Kidney (tissue), 14 donors: ENCODE data around the gene TIGD3. TPM values are rescaled to one million over a fixed set of nuclear protein-coding genes. Genes with fewer than 3 reads are reported as not detected.
A peak's percentile ranks its signal among the peaks of the same experiment; 100 is the strongest.

Source experiments
- DNase-seq, 5 donors: peaks; one replicate each; pipeline ENCODE4 v3.0.0-alpha.2; 2013 to 2020
- FAIRE-seq: peaks from 2 replicates; lab custom pipeline; 2012; peaks lifted over from hg19 to GRCh38; lab: Jason Lieb, UNC
- H3K27ac ChIP-seq, 2 donors: one replicate each; pipeline ENCODE4 v1.7.0; 2013; ENCODE audit warnings: low read depth in 2 of 2, low read length in 2 of 2, inconsistent platforms in 1 of 2
- H3K27me3 ChIP-seq: one replicate; pipeline ENCODE4 v1.7.1; 2013; ENCODE audit warnings: low read length, inconsistent platforms; ENCODE audit not compliant: control insufficient read depth, insufficient read depth
- H3K36me3 ChIP-seq, 3 donors: one replicate each; pipeline versions ENCODE4 v1.7.0 to v1.7.1; 2013; ENCODE audit warnings: low read length in 3 of 3, control low read depth in 1 of 3, inconsistent platforms in 1 of 3; ENCODE audit not compliant: insufficient read depth in 3 of 3, control insufficient read depth in 2 of 3
- H3K4me1 ChIP-seq, 3 donors: one replicate each; pipeline versions ENCODE4 v1.7.0 to v1.7.1; 2013; ENCODE audit warnings: low read length in 3 of 3, inconsistent platforms in 1 of 3, low read depth in 1 of 3; ENCODE audit not compliant: control insufficient read depth in 2 of 3, insufficient read depth in 2 of 3
- H3K4me3 ChIP-seq, 3 donors: one replicate each; pipeline versions ENCODE4 v1.7.0 to v1.8.1; 2013; ENCODE audit warnings: low read length in 3 of 3, control low read depth in 1 of 3, inconsistent platforms in 1 of 3
- H3K9ac ChIP-seq, 3 donors: one replicate each; pipeline versions ENCODE4 v1.7.0 to v1.7.1; 2013; ENCODE audit warnings: low read length in 3 of 3, control low read depth in 1 of 3, inconsistent platforms in 1 of 3
- H3K9me3 ChIP-seq, 3 donors: one replicate each; pipeline versions ENCODE4 v1.7.0 to v1.7.1; 2013; ENCODE audit warnings: low read length in 3 of 3, control low read depth in 1 of 3, inconsistent platforms in 1 of 3; ENCODE audit not compliant: control insufficient read depth in 2 of 3, insufficient read depth in 1 of 3
- CTCF ChIP-seq: IDR thresholded peaks from 3 replicates; pipeline ENCODE4 v1.5.1; 2012; ENCODE audit warnings: mild to moderate bottlenecking, moderate library complexity, borderline replicate concordance; ENCODE audit not compliant: insufficient read depth; ENCODE audit errors: extremely low read depth
- intact Hi-C: fragments of 100-400 bp; cut with DNase I; formaldehyde crosslinking; loops from one replicate; pipeline ENCODE4 v1.11.1; 2022
- polyA plus RNA-seq: library from polyadenylated mRNA; stranded (reverse); fragments of 350-450 nt; fragmentation: Illumina TruSeq; extraction: RNeasy Lipid Tissue Mini Kit (QIAGEN cat#74804); gene quantifications from one replicate; pipeline ENCODE4 v1.2.3, GENCODE V29; 2014; ENCODE audit warnings: low read depth, low replicate concordance; ENCODE audit not compliant: insufficient read depth
- total RNA-seq: library from RNA; stranded (reverse); fragmentation: NEBNext Ultra II Directional; extraction: Animal tissue kit (Norgen Biotek cat#: 25700); gene quantifications from one replicate; pipeline ENCODE4 v1.2.1, GENCODE V29; 2021
- donor health status: control.
- donor health status: control.
- donor health status: control.
- donor health status: control.
- donor health status: control.
- donor health status: DM: yes; HTN: yes; CAD: no.
- donor health status: Normal renal cell carcinoma (clear cell type).

Gene TIGD3
- total and polyA plus RNA-seq, 2 donors from 2014 or later = 0.19 to 0.95 TPM

- no peaks in the 10 kb centered on the region for H3K27me3 ChIP-seq
- H3K9me3 ChIP-seq = no peaks in the 10 kb centered on the region
- FAIRE-seq (no peak), DNase-seq (peak in 1 of 5 donors; percentile 87)
- H3K27ac ChIP-seq = peak overlapping the region; percentile 94 to 100
- intact Hi-C loops = no loop called here
- peak overlapping the region; percentile 26 to 62 (median 42) for H3K4me3 ChIP-seq
- TF ChIP-seq CTCF = no peak
- peaks cover 0 to 73% (median 62%) of the 10 kb centered on the region in 3 donors for H3K4me1 ChIP-seq
- H3K36me3 ChIP-seq = no peaks in the 10 kb centered on the region
- H3K9ac ChIP-seq = peak overlapping the region in 2 of 3 donors; percentile 71 to 86
Measured at GRCh38 chr11:65381716-65382032, 27.1 kb downstream of the TIGD3 start.

GRCh38 chr11:65382033-65382803 lies 27.7 kb downstream of the TIGD3 start, which contains the start of gene SLC25A45:
Gene SLC25A45 (minus strand): TSS chr11:65382646. CDS start chr11:65381951, 695 bp downstream.
- no peak for FAIRE-seq
- Histone ChIP-seq H3K4me3 (peak within 1 kb of the TSS; percentile 37 to 62 (median 42)), H3K4me1 (peaks cover 0 to 75% (median 61%) of the 10 kb centered on the region in 3 donors), H3K27ac (peak within 1 kb of the TSS; percentile 94 to 100), H3K27me3 (no peaks in the 10 kb centered on the region), H3K9me3 (no peaks in the 10 kb centered on the region), H3K9ac (peak within 1 kb of the TSS; percentile 2 to 86 (median 71)), H3K36me3 (no peaks in the 10 kb centered on the region)
- DNase-seq = peak; percentile 90 to 98 (median 93)
- intact Hi-C loops = no loop called here
- peak; percentile 56 for TF ChIP-seq CTCF

GRCh38 chr11:65382804-65383368 lies 28.3 kb downstream of the TIGD3 start:
- peaks cover 0 to 69% (median 54%) of the 10 kb centered on the region in 3 donors for H3K4me1 ChIP-seq
- intact Hi-C loops = no loop called here
- H3K27me3 ChIP-seq = no peaks in the 10 kb centered on the region
- peak overlapping the region; percentile 2 to 86 (median 8) for H3K9ac ChIP-seq
- TF ChIP-seq CTCF = no peak
- H3K36me3 ChIP-seq = no peaks in the 10 kb centered on the region
- no peaks in the 10 kb centered on the region for H3K9me3 ChIP-seq
- H3K27ac ChIP-seq = peak overlapping the region; percentile 94 to 100
- H3K4me3 ChIP-seq = peak overlapping the region; percentile 1 to 62 (median 13)
- FAIRE-seq (no peak), DNase-seq (peak in 1 of 5 donors; percentile 76)
